ENCODE data around the gene GIT2. TPM values are rescaled to one million over a fixed set of nuclear protein-coding genes. Genes with fewer than 3 reads are reported as not detected.
A peak's percentile ranks its signal among the peaks of the same experiment; 100 is the strongest.

Gene GIT2
- total and polyA plus RNA-seq, 2 of the 13 experiments (the other 11 are each of a cell fraction or from before 2014, with no cell fraction given) = 18.4 to 19.8 TPM

DNA sequence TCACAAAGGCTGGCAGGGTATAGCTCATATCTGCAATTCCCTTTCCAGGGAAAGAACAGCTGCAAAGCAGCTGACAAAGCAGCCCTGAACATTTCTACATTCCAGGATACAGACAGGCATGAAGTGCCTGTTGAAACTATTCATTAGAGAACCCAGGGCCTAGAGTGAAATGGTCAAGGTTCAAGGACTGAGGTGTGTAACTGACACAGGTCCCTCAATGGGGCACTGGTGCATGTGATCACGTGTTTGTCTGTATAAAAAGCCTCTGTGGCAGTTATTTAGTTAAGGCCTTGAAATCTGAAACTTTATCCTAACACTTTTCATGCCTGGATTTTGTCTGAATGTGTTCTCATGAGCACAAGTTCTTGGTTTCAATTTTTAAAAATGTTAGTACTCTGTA is 47.1 kb downstream of the GIT2 start (continued):
- TF ChIP-seq, protein P1, sequence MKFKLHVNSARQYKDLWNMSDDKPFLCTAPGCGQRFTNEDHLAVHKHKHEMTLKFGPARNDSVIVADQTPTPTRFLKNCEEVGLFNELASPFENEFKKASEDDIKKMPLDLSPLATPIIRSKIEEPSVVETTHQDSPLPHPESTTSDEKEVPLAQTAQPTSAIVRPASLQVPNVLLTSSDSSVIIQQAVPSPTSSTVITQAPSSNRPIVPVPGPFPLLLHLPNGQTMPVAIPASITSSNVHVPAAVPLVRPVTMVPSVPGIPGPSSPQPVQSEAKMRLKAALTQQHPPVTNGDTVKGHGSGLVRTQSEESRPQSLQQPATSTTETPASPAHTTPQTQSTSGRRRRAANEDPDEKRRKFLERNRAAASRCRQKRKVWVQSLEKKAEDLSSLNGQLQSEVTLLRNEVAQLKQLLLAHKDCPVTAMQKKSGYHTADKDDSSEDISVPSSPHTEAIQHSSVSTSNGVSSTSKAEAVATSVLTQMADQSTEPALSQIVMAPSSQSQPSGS (CRISPR knock-in tag; IDR thresholded peaks at IDR 0.05) = peak; percentile 62; the same call in 1 of the 2 replicates
- TF ChIP-seq ZEB1 (IDR thresholded peaks at IDR 0.05; ENCODE audit: insufficient replicate concordance, low read depth) (peak; percentile 36), HMG20A (CRISPR knock-in tag; IDR thresholded peaks at IDR 0.05; ENCODE audit: borderline replicate concordance) (peak; percentile 91), ZNF564 (CRISPR knock-in tag; IDR thresholded peaks at IDR 0.05) (no peak), TBL1XR1 (IDR thresholded peaks at IDR 0.05; ENCODE audit: borderline replicate concordance, low read length, partially characterized antibody) (peak; percentile 51), NFYC (CRISPR knock-in tag; IDR thresholded peaks at IDR 0.05) (peak; percentile 25; the same call in 1 of the 2 replicates), GZF1 (CRISPR knock-in tag; IDR thresholded peaks at IDR 0.05) (no peak), THAP11 (CRISPR knock-in tag; IDR thresholded peaks at IDR 0.05) (peak; percentile 67), HNRNPLL (IDR thresholded peaks at IDR 0.05; ENCODE audit: low read depth, low read length, poor library complexity, severe bottlenecking) (no peak), ZKSCAN8 (CRISPR knock-in tag; IDR thresholded peaks at IDR 0.05; ENCODE audit: borderline replicate concordance) (peak; percentile 90; the same call in 1 of the 2 replicates), ZNF792 (CRISPR knock-in tag; IDR thresholded peaks at IDR 0.05) (peak; percentile 81; the same call in 1 of the 2 replicates), HDAC2 (CRISPR knock-in tag; IDR thresholded peaks at IDR 0.05) (peak; percentile 88), PITX1 (CRISPR knock-in tag; IDR thresholded peaks at IDR 0.05) (0 out of 2 replicates have a peak, but pooled peaks have one; percentile 37)
- TF ChIP-seq, protein P2, sequence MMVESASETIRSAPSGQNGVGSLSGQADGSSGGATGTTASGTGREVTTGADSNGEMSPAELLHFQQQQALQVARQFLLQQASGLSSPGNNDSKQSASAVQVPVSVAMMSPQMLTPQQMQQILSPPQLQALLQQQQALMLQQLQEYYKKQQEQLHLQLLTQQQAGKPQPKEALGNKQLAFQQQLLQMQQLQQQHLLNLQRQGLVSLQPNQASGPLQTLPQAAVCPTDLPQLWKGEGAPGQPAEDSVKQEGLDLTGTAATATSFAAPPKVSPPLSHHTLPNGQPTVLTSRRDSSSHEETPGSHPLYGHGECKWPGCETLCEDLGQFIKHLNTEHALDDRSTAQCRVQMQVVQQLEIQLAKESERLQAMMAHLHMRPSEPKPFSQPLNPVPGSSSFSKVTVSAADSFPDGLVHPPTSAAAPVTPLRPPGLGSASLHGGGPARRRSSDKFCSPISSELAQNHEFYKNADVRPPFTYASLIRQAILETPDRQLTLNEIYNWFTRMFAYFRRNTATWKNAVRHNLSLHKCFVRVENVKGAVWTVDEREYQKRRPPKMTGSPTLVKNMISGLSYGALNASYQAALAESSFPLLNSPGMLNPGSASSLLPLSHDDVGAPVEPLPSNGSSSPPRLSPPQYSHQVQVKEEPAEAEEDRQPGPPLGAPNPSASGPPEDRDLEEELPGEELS (CRISPR knock-in tag; IDR thresholded peaks at IDR 0.05) = peak; percentile 79
- TF ChIP-seq, protein P3, sequence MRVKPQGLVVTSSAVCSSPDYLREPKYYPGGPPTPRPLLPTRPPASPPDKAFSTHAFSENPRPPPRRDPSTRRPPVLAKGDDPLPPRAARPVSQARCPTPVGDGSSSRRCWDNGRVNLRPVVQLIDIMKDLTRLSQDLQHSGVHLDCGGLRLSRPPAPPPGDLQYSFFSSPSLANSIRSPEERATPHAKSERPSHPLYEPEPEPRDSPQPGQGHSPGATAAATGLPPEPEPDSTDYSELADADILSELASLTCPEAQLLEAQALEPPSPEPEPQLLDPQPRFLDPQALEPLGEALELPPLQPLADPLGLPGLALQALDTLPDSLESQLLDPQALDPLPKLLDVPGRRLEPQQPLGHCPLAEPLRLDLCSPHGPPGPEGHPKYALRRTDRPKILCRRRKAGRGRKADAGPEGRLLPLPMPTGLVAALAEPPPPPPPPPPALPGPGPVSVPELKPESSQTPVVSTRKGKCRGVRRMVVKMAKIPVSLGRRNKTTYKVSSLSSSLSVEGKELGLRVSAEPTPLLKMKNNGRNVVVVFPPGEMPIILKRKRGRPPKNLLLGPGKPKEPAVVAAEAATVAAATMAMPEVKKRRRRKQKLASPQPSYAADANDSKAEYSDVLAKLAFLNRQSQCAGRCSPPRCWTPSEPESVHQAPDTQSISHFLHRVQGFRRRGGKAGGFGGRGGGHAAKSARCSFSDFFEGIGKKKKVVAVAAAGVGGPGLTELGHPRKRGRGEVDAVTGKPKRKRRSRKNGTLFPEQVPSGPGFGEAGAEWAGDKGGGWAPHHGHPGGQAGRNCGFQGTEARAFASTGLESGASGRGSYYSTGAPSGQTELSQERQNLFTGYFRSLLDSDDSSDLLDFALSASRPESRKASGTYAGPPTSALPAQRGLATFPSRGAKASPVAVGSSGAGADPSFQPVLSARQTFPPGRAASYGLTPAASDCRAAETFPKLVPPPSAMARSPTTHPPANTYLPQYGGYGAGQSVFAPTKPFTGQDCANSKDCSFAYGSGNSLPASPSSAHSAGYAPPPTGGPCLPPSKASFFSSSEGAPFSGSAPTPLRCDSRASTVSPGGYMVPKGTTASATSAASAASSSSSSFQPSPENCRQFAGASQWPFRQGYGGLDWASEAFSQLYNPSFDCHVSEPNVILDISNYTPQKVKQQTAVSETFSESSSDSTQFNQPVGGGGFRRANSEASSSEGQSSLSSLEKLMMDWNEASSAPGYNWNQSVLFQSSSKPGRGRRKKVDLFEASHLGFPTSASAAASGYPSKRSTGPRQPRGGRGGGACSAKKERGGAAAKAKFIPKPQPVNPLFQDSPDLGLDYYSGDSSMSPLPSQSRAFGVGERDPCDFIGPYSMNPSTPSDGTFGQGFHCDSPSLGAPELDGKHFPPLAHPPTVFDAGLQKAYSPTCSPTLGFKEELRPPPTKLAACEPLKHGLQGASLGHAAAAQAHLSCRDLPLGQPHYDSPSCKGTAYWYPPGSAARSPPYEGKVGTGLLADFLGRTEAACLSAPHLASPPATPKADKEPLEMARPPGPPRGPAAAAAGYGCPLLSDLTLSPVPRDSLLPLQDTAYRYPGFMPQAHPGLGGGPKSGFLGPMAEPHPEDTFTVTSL (CRISPR knock-in tag; IDR thresholded peaks at IDR 0.05; ENCODE audit: borderline replicate concordance) = no peak; the same call in 1 of the 2 replicates
- TF ChIP-seq, protein P4, sequence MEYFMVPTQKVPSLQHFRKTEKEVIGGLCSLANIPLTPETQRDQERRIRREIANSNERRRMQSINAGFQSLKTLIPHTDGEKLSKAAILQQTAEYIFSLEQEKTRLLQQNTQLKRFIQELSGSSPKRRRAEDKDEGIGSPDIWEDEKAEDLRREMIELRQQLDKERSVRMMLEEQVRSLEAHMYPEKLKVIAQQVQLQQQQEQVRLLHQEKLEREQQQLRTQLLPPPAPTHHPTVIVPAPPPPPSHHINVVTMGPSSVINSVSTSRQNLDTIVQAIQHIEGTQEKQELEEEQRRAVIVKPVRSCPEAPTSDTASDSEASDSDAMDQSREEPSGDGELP (IDR thresholded peaks at IDR 0.05; ENCODE audit: borderline replicate concordance, low read depth) = peak; percentile 99
- TF ChIP-seq, protein P5, sequence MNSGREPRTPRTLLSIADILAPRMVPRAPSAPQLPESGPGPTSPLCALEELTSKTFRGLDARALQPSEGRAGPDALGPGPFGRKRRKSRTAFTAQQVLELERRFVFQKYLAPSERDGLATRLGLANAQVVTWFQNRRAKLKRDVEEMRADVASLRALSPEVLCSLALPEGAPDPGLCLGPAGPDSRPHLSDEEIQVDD (CRISPR knock-in tag; IDR thresholded peaks at IDR 0.05; ENCODE audit: borderline replicate concordance) = no peak
- TF ChIP-seq, protein P6, sequence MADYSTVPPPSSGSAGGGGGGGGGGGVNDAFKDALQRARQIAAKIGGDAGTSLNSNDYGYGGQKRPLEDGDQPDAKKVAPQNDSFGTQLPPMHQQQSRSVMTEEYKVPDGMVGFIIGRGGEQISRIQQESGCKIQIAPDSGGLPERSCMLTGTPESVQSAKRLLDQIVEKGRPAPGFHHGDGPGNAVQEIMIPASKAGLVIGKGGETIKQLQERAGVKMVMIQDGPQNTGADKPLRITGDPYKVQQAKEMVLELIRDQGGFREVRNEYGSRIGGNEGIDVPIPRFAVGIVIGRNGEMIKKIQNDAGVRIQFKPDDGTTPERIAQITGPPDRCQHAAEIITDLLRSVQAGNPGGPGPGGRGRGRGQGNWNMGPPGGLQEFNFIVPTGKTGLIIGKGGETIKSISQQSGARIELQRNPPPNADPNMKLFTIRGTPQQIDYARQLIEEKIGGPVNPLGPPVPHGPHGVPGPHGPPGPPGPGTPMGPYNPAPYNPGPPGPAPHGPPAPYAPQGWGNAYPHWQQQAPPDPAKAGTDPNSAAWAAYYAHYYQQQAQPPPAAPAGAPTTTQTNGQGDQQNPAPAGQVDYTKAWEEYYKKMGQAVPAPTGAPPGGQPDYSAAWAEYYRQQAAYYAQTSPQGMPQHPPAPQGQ (CRISPR knock-in tag; IDR thresholded peaks at IDR 0.05; ENCODE audit: borderline replicate concordance) = no peak

Measured in HepG2 (cell line).